ENCODE data around the gene PSMD14. TPM values are rescaled to one million over a fixed set of nuclear protein-coding genes. Genes with fewer than 3 reads are reported as not detected.

Gene PSMD14
- total RNA-seq, 1 donor from 2014 or later: 39.1 TPM

Other genes with a start within 250 kb of the PSMD14 start
- gene TANK, start 148.0 kb upstream of the PSMD14 start, total RNA-seq: 37.0 TPM
- gene TBR1, start 107.9 kb downstream of the PSMD14 start, total RNA-seq: not detected